NAMALWA (cell line): ENCODE results near the gene TRMT112.

Experiments
- DNase-seq: peaks from one replicate; pipeline ENCODE4 v3.0.0-alpha.2; 2015; ENCODE audit warnings: low spot score

Gene TRMT112

GRCh38 chr11:64317325-64317960, at the start of gene TRMT112:
Gene TRMT112 (minus strand): TSS chr11:64317559. CDS start chr11:64317526, 33 bp downstream.
- peak; percentile 99 for DNase-seq

DNA sequence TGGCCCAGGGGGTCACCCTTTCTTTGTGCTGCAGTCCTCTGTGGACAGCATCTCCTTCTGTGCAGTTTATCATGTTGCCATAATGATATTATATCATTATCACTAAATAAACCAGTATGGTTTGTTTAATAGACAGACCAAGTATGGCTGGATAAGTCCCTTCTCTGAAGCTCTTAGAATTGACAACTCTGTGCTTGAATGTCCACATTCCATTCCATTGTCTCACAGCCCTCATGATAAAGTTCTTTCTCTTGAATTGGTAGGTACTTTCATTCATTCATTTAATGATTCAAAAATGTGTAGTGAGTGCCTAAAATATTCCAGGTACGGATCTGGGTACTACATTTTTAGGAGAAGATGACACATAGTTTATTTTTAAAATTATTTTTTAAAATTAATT, 49.4 kb upstream of the TRMT112 start:
- DNase-seq, result no peak

DNA sequence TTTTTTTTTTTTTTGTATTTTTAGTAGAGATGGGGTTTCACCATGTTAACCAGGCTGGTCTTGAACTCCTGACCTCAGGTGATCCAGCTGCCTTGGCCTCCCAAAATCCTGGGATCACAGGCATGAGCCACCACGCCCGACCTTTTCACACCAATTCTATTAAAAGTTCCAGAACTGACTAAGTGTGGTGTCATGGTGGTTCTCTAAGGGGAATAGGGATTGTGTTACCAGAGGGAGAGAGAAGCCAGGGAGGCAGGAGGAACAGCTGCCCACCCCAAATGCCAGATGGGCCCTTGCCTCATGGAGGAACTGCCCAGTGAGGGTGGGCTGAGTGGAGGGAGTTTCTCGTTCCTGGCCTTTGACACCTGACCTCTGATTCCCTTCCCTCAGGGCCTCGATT, 47.6 kb upstream of the TRMT112 start:
- DNase-seq, result no peak

- no peak for DNase-seq
Measured at GRCh38 chr11:64364435-64364834, 47.1 kb upstream of the TRMT112 start.

GRCh38 chr11:64362339-64362738, 45.0 kb upstream of the TRMT112 start:
- no peak for DNase-seq

- no peak for DNase-seq
Measured at GRCh38 chr11:64361659-64362058, 44.3 kb upstream of the TRMT112 start.

DNA sequence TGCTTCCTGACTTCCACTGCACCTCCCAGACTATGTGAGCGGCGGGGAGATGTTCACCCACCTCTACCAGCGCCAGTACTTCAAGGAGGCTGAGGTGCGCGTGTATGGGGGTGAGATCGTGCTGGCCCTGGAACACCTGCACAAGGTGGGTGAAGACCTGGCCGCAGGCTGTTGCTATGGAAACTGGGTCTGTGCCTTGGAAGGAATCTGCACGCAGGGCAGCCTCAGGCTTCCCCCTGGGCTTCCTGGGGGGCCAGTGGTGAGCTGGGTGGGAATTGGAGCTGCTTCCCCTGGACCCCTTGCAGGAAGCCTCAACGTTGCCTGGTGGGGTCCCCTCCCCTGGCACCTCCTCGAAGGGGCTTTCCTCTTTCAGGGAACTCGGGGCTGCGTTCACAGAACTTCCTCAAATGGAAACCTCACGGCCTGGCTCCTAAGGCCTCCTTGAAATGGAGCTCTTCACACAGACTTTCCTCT, 43.1 kb upstream of the TRMT112 start:
- DNase-seq, result no peak

DNA sequence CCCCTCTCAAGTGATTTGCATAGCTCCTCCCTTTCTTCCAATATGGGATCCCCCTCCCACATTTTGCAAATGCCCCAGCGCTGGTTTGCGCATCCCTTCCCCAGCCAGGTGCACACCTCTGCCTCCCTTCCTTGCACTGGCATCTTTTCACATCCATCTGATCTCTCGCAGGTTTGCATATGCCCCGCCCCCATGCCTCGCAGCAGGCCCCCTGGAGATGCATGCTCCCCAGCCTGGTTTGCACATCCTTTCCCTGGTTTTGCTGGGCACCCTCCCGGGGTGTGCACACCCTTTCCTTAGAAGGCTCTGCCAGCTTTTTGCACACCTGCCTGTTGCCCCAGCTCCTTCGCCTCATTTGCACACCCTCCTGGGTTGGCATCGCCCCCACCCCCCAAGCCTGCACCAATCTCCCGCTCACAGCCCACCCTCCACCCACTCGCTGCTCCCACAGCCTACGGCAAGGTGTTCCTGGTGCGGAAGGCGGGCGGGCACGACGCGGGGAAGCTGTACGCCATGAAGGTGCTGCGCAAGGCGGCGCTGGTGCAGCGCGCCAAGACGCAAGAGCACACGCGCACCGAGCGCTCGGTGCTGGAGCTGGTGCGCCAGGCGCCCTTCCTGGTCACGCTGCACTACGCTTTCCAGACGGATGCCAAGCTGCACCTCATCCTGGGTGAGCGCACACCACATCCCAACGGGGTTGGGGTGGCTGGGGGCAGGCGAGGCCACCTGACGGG, 42.5 kb upstream of the TRMT112 start:
- no peak for DNase-seq

DNA sequence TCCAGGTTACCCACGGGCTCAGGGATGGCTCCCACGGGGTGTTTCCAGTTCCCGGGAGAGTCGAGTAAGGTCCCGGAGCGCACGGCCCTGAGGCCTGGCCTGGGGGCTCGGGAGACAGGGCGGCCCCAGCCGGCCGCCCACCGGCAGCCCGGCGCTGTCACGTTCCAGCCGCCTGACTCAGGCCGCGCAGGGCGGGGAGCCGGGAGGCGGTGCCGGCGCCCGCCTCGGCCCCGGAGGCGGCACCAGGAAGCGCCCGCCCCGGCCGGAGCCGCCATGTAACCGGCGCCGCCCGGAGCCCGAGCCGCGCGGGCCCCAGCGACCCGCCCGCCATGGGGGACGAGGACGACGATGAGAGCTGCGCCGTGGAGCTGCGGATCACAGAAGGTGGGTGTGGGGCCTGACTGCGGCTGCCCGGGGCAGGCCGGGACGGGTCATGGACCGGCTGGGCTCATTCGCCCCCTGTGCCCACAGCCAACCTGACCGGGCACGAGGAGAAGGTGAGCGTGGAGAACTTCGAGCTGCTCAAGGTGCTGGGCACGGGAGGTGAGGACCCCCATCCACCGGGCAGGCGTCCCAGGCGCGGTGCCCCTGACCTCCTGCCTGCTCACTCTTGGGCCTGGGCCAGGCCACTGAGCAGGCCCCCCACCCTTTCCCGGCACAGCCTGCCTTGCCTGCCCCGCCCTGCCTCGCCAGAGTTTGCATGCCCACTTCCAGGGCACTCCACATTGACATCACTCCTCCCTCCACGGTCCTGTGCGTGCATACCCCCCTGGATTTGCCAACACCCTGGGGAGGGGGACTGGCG, 41.8 kb upstream of the TRMT112 start, which contains the start of gene RPS6KA4:
RPS6KA4 (plus strand) TSS at position 256 of the 805 bp plus-strand sequence; CDS start at position 330, 74 bp downstream.
- DNase-seq, result peak; percentile 63

DNA sequence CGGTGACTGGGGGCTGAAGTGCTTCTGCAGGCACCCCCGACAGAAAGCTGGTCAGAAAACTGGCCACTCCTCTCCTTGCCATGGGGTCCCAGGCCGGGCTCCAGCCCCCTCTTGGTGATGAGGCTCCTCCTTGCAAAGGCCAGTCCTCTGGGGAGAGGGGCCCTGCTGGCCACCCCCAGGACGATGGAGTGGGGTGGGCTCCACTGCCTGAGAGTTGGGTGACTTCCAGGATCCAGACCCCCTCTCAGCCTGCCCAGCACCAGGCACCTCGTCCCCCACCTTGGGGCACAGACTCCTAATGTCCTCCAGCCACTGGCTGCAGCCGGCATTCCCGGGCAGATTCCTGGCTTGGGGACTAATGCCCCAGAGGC, 41.2 kb upstream of the TRMT112 start:
- DNase-seq, result no peak

- DNase-seq, result no peak
Measured at GRCh38 chr11:64357904-64358535, 40.7 kb upstream of the TRMT112 start.

DNA sequence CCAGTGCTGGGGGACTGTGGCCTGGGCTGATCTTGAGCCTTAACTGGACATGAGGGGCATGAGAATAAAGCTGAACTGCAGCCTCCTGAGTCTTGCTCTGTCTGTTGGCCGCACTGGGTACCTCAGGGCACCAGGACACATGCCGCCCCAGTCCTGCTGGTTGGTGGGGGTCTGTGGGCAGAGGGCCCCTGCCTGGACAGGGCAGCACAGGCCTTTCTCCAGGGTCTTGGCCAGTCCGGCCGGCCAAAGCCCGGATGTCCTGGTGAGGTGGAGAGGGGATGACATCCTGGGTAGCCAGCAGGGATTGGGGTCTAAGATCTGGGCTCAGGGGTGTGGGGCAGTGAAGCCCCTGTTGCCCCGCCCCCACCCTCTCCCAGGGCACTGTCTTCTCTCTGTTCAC, 40.1 kb upstream of the TRMT112 start:
- no peak for DNase-seq

DNA sequence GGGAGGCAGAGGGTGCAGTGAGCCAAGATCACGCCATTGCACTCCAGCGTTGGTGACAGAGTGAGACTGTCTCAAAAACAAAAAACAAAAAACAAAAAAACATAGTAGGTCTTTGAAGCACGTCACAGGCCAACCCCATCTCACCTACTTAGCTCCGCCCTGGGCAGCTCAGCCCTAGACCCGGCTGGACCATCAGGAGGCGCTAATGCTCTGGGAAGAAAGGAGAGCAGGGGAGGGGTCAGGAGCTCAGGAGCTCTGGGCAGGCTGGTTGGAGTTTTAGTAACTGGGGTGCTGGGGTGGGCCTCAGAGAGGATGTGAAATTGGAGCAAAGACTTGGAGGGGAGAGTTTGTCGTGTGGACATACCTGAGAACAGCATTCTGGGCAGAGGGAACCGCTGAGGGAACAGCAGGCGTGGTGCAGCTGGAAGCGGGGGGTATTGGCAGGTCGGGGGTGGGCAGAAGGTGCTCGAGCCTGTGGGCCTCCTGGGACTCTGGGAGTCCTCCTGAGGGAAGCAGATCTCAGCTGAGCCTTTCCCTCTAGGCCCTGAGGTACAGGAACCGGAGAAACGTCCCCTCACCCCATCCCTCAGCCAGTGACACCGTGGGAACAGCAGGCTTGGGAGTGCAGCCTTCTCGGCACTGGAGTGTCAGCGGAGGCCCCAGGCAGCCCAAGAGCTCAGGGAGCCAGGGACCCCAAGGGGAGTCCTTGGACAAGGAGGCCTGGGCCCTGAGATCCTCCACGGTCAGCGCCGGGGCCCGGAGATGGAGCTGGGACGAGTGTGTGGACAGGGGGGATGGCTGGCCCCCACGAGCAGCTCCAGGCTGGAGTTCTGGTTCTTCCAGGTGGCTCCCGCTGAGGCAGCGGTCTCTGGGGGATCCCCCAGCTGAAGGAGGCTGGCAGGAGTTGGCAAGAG, 39.4 kb upstream of the TRMT112 start:
- peak; percentile 88 for DNase-seq

DNA sequence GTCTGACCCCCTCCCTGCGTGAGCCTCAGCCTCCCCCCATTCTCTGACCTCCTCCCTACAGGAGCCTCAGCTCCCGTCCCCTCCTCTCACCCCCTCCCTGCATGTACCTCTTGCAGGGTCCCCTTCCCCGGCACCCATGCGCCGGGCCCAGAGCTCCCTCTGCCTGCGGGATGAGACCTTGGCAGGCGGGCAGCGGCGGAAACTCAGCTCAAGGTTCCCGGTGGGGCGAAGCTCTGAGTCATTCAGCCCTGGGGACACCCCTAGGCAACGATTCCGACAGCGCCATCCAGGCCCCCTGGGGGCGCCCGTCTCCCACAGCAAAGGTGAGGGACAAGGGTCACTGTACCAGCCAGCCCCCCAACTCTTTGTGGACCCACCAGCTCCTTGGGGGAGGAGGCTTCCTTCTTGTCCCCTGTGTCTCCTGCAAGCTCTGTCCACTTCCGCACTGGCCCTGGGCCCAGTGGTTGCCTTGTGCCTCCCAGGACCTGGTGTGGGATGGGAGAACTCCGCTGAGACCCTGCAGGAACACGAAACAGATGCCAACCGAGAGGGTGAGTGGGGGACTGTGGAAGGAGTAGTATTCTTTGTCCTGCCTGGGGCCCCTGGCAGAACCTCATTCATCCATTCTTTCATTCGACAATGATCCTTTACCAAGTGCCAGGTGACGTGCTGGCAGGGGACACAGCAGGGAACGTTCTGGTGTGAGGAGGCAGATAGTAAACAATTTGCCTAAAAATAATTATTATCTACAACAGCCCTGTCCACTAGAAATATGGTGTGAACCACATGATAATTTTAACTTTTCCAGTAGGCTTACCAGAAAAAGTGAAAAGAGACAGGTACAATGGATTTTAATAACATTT, 38.0 kb upstream of the TRMT112 start:
- DNase-seq, result peak; percentile 62

DNA sequence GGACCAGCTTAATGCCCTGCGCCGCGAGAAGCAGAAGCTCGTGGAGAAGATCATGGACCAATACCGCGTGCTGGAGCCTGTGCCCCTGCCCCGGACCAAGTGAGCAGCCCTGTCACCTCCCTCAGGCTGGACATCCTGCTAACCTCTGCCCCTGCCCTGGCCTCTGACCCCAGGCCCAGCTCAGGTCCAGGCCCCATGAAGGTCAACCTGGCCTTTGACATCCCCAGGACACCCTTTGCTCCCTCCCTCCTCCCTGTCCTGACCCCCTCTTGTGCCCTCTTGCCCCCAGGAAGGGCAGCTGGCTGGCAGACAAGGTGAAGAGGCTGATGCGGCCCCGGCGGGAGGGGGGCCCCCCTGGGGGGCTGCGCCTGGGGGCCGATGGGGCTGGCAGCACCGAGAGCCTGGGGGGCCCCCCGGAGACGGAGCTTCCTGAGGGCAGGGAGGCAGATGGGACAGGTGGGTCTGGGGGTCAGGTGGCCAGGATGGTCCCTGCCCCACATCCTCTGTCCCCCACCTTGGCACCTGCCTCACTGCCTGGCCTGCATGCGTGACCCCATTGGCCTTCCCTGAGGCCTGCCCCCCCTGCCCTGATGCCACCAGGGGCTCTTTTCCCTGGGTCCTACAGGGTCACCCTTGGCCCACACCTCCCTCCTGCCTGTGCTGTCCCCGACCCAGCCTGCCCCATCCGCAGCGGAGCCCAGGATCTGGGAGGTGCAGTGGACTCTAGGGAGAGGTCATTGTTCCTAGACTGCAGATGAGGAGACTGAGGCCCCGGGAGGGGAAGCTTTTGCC, 36.6 kb upstream of the TRMT112 start:
- DNase-seq, result no peak

DNA sequence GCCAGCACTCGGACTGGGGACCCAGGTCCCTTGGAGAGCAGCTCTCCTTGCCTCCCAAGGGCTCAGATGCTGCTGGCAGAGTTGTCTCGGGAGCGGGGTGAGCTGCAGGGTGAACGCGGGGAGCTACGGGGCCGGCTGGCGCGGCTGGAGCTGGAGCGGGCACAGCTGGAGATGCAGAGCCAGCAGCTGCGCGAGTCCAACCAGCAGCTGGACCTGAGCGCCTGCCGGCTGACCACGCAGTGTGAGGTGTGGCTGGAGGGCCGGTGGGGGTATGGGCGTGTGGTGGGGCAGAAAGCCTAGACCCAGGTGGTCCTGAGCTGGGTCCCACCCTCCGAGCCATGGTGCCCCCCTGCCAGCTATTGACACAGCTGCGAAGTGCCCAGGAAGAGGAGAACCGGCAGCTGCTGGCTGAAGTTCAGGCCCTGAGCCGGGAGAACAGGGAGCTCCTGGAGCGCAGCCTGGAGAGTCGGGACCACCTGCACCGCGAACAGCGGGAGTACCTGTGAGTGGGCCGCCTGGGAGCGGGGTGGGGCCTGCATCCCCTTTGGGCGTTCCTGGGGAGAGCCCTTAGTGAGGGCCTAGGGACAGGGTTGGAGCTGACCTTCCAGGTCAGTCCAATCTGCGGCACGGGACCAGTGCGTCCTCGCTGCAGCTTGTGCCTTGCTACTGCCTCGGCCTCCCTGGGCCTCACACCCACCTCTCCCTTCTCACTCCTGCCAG, 35.8 kb upstream of the TRMT112 start:
- DNase-seq, result no peak

DNA sequence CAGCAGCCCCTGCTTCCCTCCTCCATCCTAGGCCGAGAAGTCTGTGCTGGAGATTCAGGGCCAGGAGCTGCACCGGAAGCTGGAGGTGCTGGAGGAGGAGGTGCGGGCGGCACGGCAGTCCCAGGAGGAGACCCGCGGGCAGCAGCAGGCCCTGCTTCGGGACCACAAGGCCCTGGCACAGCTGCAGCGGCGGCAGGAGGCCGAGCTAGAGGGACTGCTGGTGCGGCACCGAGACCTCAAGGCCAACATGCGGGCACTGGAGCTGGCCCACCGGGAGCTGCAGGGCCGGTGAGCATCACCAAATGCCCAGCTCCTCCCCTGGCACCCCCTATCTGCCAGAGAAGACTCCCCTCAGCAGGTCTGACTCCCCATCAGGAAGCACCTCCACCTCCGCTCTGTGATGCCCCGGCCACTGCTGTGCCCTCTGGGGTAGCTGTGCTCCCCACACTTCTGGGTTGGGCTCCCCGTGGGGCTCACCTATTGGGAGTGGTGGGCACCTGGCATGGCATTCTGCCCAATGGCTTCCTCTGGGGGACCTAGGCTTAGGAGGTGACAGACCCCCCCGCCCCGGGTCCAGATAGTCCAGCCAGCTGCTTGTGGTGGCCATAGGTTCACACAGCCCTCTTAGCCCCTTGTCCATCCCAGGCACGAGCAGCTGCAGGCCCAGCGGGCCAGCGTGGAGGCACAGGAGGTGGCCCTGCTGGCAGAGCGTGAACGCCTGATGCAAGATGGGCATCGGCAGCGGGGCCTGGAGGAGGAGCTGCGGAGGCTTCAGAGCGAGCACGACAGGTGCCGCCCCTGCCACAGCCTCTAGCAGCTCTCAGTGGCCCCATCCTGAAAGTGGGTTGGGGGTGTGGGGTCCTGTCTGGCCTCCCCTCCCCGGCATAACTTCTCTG, 35.0 kb upstream of the TRMT112 start:
- no peak for DNase-seq
